ENCODE data around the gene C19orf38.

GRCh38 chr19:10871711-10872545 is 23.7 kb downstream of the C19orf38 start:
- TF ChIP-seq POLR2A (IDR thresholded peaks at IDR 0.05; ENCODE audit: low read depth, low read length) (no peak; the same call in 1 of the 2 replicates), TAF1 (IDR thresholded peaks at IDR 0.05; ENCODE audit: borderline replicate concordance, low read depth, low read length) (no peak), POLR2AphosphoS5 (IDR thresholded peaks at IDR 0.05; ENCODE audit: low read depth, low read length) (no peak; the same call in 1 of the 2 replicates)
